OCI-LY7 (cell line): ENCODE data around the gene ADGRG4. TPM values are rescaled to one million over a fixed set of nuclear protein-coding genes. Genes with fewer than 3 reads are reported as not detected.
A peak's percentile ranks its signal among the peaks of the same experiment; 100 is the strongest.

ENCODE experiments used
- BruUV-seq: library from RNA; stranded (reverse); fragments of 400-500 nt; replicated peaks from 2 replicates; lab custom pipeline; 2021; lab: Mats Ljungman, UMichigan
- CTCF ChIA-PET: fragments of 300-600 bp; sonication (Branson Sonifier 250); formaldehyde crosslinking; loops from one replicate; lab custom pipeline; 2022; ENCODE audit warnings: antibody characterized with exemption; ENCODE audit not compliant: unreplicated experiment; lab: Charles Lee
- POLR2A ChIA-PET: fragments of 300-600 bp; sonication (Branson Sonifier 250); formaldehyde crosslinking; loops from one replicate; lab custom pipeline; 2022; ENCODE audit warnings: antibody characterized with exemption; lab: Charles Lee
- DNase-seq: peaks from one replicate; pipeline ENCODE4 v3.0.0-alpha.2; 2015; ENCODE audit warnings: low spot score
- H2AFZ ChIP-seq: fragments of 200-600 bp; sonication (generic), shearing (Covaris generic); 2 replicates; pipeline ENCODE4 v1.6.1; 2014; ENCODE audit warnings: mild to moderate bottlenecking, antibody characterized with exemption, low read length, moderate library complexity
- H3K27ac ChIP-seq: fragments of 200-600 bp; sonication (generic); 2 replicates; pipeline ENCODE4 v1.5.1; 2014; ENCODE audit warnings: mixed run types, low read depth, mild to moderate bottlenecking, moderate library complexity, low read length, inconsistent platforms; ENCODE audit not compliant: poor library complexity, severe bottlenecking
- H3K36me3 ChIP-seq: fragments of 200-600 bp; sonication (generic); 2 replicates; pipeline ENCODE4 v1.6.1; 2014; ENCODE audit warnings: mild to moderate bottlenecking, antibody characterized with exemption, low read length, moderate library complexity, mixed read lengths; ENCODE audit not compliant: insufficient read depth
- H3K4me1 ChIP-seq: fragments of 200-600 bp; sonication (generic); 2 replicates; pipeline ENCODE4 v1.5.1; 2014; ENCODE audit warnings: mild to moderate bottlenecking, low read length; ENCODE audit not compliant: insufficient read depth, poor library complexity, severe bottlenecking
- H3K4me2 ChIP-seq: fragments of 200-600 bp; sonication (generic); 2 replicates; pipeline ENCODE4 v1.6.1; 2014; ENCODE audit warnings: mild to moderate bottlenecking, low read length
- H3K4me3 ChIP-seq: fragments of 200-600 bp; sonication (generic); 2 replicates; pipeline ENCODE4 v1.5.1; 2014; ENCODE audit warnings: mild to moderate bottlenecking, low read depth, low read length; ENCODE audit not compliant: poor library complexity, severe bottlenecking
- H3K79me2 ChIP-seq: fragments of 200-600 bp; sonication (generic); 2 replicates; pipeline ENCODE4 v1.6.1; 2016; ENCODE audit warnings: low read depth, mild to moderate bottlenecking, low read length, moderate library complexity, mixed read lengths; ENCODE audit not compliant: insufficient read depth
- H3K9me2 ChIP-seq: fragments of 200-600 bp; sonication (generic); 2 replicates; pipeline ENCODE4 v1.6.1; 2016; ENCODE audit warnings: mild to moderate bottlenecking, low read length, mixed read lengths; ENCODE audit not compliant: insufficient read depth
- H3K9me3 ChIP-seq: fragments of 200-600 bp; sonication (generic); 2 replicates; pipeline ENCODE4 v1.6.1; 2014; ENCODE audit warnings: mild to moderate bottlenecking, mixed run types, low read length, mixed read lengths
- H4K20me1 ChIP-seq: fragments of 200-600 bp; sonication (generic); 2 replicates; pipeline ENCODE4 v1.6.1; 2014; ENCODE audit warnings: mild to moderate bottlenecking, antibody characterized with exemption, low read length, moderate library complexity, mixed read lengths; ENCODE audit not compliant: insufficient read depth
- CTCF ChIP-seq: fragments of 200-600 bp; sonication (generic); conservative IDR thresholded peaks from 2 replicates; pipeline ENCODE4 v1.5.1; 2014; ENCODE audit warnings: mild to moderate bottlenecking, antibody characterized with exemption, low read length, moderate library complexity, mixed read lengths
- EZH2phosphoT487 ChIP-seq: fragments of 200-600 bp; sonication (generic); IDR thresholded peaks from 2 replicates; pipeline ENCODE4 v1.6.1; 2018; ENCODE audit warnings: low read depth, borderline replicate concordance, mild to moderate bottlenecking, mixed run types, antibody characterized with exemption, low read length, moderate library complexity, mixed read lengths
- intact Hi-C: fragments of 100-400 bp; cut with micrococcal nuclease; formaldehyde crosslinking; loops from one replicate; pipeline ENCODE4 v1.10.0; 2022; ENCODE audit not compliant: unreplicated experiment
- total RNA-seq, 2 experiments: library from RNA; depleted of rRNA in 1 of 2; stranded (reverse); fragments of >200 nt in 1 of 2; shearing (Covaris generic) in 1 of 2; gene quantifications; 2 replicates each; pipeline ENCODE4 v1.2.3, GENCODE V29; 2014 to 2022

Gene ADGRG4
- total RNA-seq, 2 experiments from 2014 or later: not detected

- Histone ChIP-seq H3K4me1 (peaks cover 33% of the 10 kb centered on the region), H3K36me3 (no peaks in the 10 kb centered on the region), H3K9me2 (no peaks in the 10 kb centered on the region), H2AFZ (peak overlapping the region; percentile 86; the same call in 1 of the 2 replicates), H3K27ac (peak overlapping the region; percentile 43), H3K4me3 (peak overlapping the region; percentile 26), H3K4me2 (peak overlapping the region; percentile 51), H3K9me3 (no peaks in the 10 kb centered on the region), H4K20me1 (no peaks in the 10 kb centered on the region), H3K79me2 (no peaks in the 10 kb centered on the region)
- peak; percentile 49 for DNase-seq
- TF ChIP-seq CTCF (no peak), EZH2phosphoT487 (no peak)
- CTCF ChIA-PET: no interaction called here
- POLR2A ChIA-PET: interaction anchor here (0.6 to 0.8 kb wide), 2 partner anchors 24 to 294 kb away, joined by 3 read pairs; no protein-coding TSS in a partner anchor
- no TSS peak for BruUV-seq
- intact Hi-C loops: loop anchor here (10.0 kb wide), 1 partner anchor 224 kb away; the partner anchor contains the start of gene HTATSF1
These were observed 29.5 kb upstream of the ADGRG4 start for GRCh38 chrX:136271300-136271699.

GRCh38 chrX:136272325-136272724 lies 28.4 kb upstream of the ADGRG4 start:
- Histone ChIP-seq H3K9me2 (no peaks in the 10 kb centered on the region), H3K36me3 (no peaks in the 10 kb centered on the region), H3K27ac (no peak overlapping the region), H3K79me2 (no peaks in the 10 kb centered on the region), H3K9me3 (no peaks in the 10 kb centered on the region), H3K4me2 (no peak overlapping the region), H4K20me1 (no peaks in the 10 kb centered on the region), H3K4me3 (no peak overlapping the region), H2AFZ (no peak overlapping the region), H3K4me1 (peaks cover 33% of the 10 kb centered on the region)
- intact Hi-C loops: loop anchor here (10.0 kb wide), 1 partner anchor 222 kb away; the partner anchor contains the start of gene HTATSF1
- DNase-seq: no peak
- CTCF ChIA-PET: no interaction called here
- POLR2A ChIA-PET: interaction anchor here (0.6 kb wide), 2 partner anchors 10 to 286 kb away, joined by 3 read pairs; no protein-coding TSS in a partner anchor
- TF ChIP-seq CTCF (peak; percentile 45; the same call in 1 of the 2 replicates), EZH2phosphoT487 (no peak)
- no TSS peak for BruUV-seq

- BruUV-seq: no TSS peak
- Histone ChIP-seq H3K9me2 (no peaks in the 10 kb centered on the region), H2AFZ (no peak overlapping the region), H3K4me1 (peaks cover 25% of the 10 kb centered on the region), H3K9me3 (no peaks in the 10 kb centered on the region), H3K36me3 (no peaks in the 10 kb centered on the region), H4K20me1 (no peaks in the 10 kb centered on the region), H3K79me2 (no peaks in the 10 kb centered on the region), H3K27ac (no peak overlapping the region), H3K4me2 (no peak overlapping the region), H3K4me3 (no peak overlapping the region)
- TF ChIP-seq CTCF (no peak), EZH2phosphoT487 (no peak)
- ChIA-PET CTCF (no interaction called here), POLR2A (no interaction called here)
- no peak for DNase-seq
- intact Hi-C loops: loop anchor here (10.0 kb wide), 1 partner anchor 221 kb away; the partner anchor contains the start of gene HTATSF1
These were observed 26.8 kb upstream of the ADGRG4 start for GRCh38 chrX:136273986-136274385.
